Measurements from ENCODE around the gene SIX3.

DNA sequence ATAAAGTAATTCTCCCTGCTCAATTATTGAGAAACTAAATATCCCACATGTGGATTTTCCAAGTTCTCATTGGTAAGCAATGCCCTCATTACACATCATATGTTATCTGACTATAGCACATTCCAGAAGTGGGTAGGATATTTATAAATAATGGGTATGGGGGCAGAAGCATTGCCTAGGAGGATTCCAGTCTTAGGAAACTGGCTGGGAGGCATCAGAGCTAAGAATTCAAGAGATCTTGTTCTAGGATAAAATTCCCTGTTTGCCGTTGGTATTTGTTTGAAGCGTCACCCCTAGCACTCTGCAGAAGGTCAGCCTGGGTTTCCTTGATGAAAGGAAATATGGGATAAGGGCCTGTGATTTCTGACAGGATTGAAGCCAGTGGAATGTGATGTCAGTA lies 47.7 kb downstream of the SIX3 start:
- TF ChIP-seq, protein P1, sequence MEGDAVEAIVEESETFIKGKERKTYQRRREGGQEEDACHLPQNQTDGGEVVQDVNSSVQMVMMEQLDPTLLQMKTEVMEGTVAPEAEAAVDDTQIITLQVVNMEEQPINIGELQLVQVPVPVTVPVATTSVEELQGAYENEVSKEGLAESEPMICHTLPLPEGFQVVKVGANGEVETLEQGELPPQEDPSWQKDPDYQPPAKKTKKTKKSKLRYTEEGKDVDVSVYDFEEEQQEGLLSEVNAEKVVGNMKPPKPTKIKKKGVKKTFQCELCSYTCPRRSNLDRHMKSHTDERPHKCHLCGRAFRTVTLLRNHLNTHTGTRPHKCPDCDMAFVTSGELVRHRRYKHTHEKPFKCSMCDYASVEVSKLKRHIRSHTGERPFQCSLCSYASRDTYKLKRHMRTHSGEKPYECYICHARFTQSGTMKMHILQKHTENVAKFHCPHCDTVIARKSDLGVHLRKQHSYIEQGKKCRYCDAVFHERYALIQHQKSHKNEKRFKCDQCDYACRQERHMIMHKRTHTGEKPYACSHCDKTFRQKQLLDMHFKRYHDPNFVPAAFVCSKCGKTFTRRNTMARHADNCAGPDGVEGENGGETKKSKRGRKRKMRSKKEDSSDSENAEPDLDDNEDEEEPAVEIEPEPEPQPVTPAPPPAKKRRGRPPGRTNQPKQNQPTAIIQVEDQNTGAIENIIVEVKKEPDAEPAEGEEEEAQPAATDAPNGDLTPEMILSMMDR (IDR thresholded peaks at IDR 0.05): no peak
- no peak for TF ChIP-seq POLR2A (IDR thresholded peaks at IDR 0.05)
